ENCODE results near the gene SHROOM3. TPM values are rescaled to one million over a fixed set of nuclear protein-coding genes. Genes with fewer than 3 reads are reported as not detected.

SHROOM3 gene
- 10 to 100 TPM; 18.1 to 21.8 TPM for total RNA-seq
- polyA plus RNA-seq (2013, experiment 1 of 2) = 38.3 TPM
- 34.0 TPM for polyA plus RNA-seq (2013, experiment 2 of 2)
- long read RNA-seq, experiment 1, partial matches to known transcripts = 3 of 4 reads
- long read RNA-seq, experiment 1, other reads (novel, unspliced or antisense) = 1 of 4 reads
- long read RNA-seq, experiment 2, partial matches to known transcripts = 8 of 18 reads
- long read RNA-seq, experiment 2, other reads (novel, unspliced or antisense) = 9 of 18 reads
- long read RNA-seq, experiment 3, partial matches to known transcripts = 9 of 18 reads
- long read RNA-seq, experiment 3, other reads (novel, unspliced or antisense) = 9 of 18 reads
- long read RNA-seq, experiment 4 = 0 reads

GRCh38 chr4:76434901-76435527, at the start of gene SHROOM3:
SHROOM3 (plus strand) TSS chr4:76435229; CDS start chr4:76436053, 824 bp downstream.
- Histone ChIP-seq H3K27me3 (ENCODE audit: control insufficient read depth, insufficient read depth, low read length, poor library complexity, severe bottlenecking) (no peaks in the 10 kb centered on the region), H3K36me3 (ENCODE audit: control insufficient read depth, insufficient read depth, low read length) (no peaks in the 10 kb centered on the region), H3K9me3 (ENCODE audit: control insufficient read depth, low read length) (no peaks in the 10 kb centered on the region), H3K4me3 (ENCODE audit: low read length) (peak within 1 kb of the TSS; percentile 76), H3K9ac (ENCODE audit: extremely low read depth, low read length, poor library complexity, severe bottlenecking) (peak within 1 kb of the TSS; percentile 28), H3K27ac (ENCODE audit: low read depth, low read length) (peak within 1 kb of the TSS; percentile 92), H3K4me1 (ENCODE audit: control insufficient read depth, insufficient read depth, low read length) (peaks cover 11% of the 10 kb centered on the region)
- peak; percentile 64 for DNase-seq
- Mint-ChIP-seq H3K36me3 (ENCODE audit: low read depth) (no peaks in the 10 kb centered on the region), H3K9me3 (no peaks in the 10 kb centered on the region), H3K4me3 (peak within 1 kb of the TSS; percentile 53), H3K27ac (peak within 1 kb of the TSS; percentile 72), H3K4me1 (peaks cover 18% of the 10 kb centered on the region), H3K27me3 (ENCODE audit: insufficient read depth) (no peaks in the 10 kb centered on the region)
- no peak for TF ChIP-seq CTCF (conservative IDR thresholded peaks at IDR 0.05)
- 20 to 30% methylated on average over 5 to 9 of the region's 9 CpGs for WGBS, 2 experiments (ENCODE audit: insufficient coverage in 1 of 2, insufficient read length in 1 of 2)

DNA sequence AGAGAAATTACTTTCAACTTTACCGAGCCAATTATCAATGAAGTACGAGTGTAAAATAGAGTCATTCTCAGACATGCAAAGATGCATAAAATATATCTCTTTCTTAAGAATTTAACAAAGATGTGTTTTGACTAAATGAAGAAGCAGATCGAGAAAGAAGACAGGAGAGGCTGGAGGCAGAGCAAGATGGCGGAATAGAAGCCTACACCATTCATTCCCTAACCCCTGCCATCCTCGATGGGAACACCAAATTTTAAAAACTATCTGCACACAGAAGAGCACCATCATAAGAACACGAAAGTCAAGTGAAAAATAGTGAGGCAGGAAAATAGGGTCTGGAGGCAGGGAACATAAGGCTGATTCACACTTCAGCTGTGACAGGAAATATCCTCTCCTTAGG, 49.1 kb upstream of the SHROOM3 start:
- Histone ChIP-seq H3K36me3 (ENCODE audit: control insufficient read depth, insufficient read depth, low read length) (no peaks in the 10 kb centered on the region), H3K9ac (ENCODE audit: extremely low read depth, low read length, poor library complexity, severe bottlenecking) (no peak overlapping the region), H3K4me1 (ENCODE audit: control insufficient read depth, insufficient read depth, low read length) (no peaks in the 10 kb centered on the region), H3K27me3 (ENCODE audit: control insufficient read depth, insufficient read depth, low read length, poor library complexity, severe bottlenecking) (no peaks in the 10 kb centered on the region), H3K27ac (ENCODE audit: low read depth, low read length) (no peak overlapping the region), H3K9me3 (ENCODE audit: control insufficient read depth, low read length) (no peaks in the 10 kb centered on the region), H3K4me3 (ENCODE audit: low read length) (no peak overlapping the region)
- no peak for DNase-seq
- WGBS, 2 experiments (ENCODE audit: insufficient coverage in 1 of 2, insufficient read length in 1 of 2) = 94% methylated on average over 6 of the region's 6 CpGs; no CpG with 5 or more reads in 1 of the 2 experiments
- Mint-ChIP-seq H3K4me3 (no peak overlapping the region), H3K9me3 (peaks cover 9% of the 10 kb centered on the region), H3K36me3 (ENCODE audit: low read depth) (no peaks in the 10 kb centered on the region), H3K27ac (no peak overlapping the region), H3K27me3 (ENCODE audit: insufficient read depth) (no peaks in the 10 kb centered on the region), H3K4me1 (no peaks in the 10 kb centered on the region)
- TF ChIP-seq CTCF (conservative IDR thresholded peaks at IDR 0.05) = no peak

- H3K27ac ChIP-seq (ENCODE audit: low read depth, low read length) = no peak overlapping the region
- Mint-ChIP-seq H3K9me3 (peaks cover 4% of the 10 kb centered on the region), H3K27me3 (ENCODE audit: insufficient read depth) (no peaks in the 10 kb centered on the region), H3K27ac (no peak overlapping the region), H3K4me3 (no peak overlapping the region), H3K36me3 (ENCODE audit: low read depth) (no peaks in the 10 kb centered on the region), H3K4me1 (no peaks in the 10 kb centered on the region)
- H3K4me1 ChIP-seq (ENCODE audit: control insufficient read depth, insufficient read depth, low read length) = no peaks in the 10 kb centered on the region
- no peaks in the 10 kb centered on the region for H3K27me3 ChIP-seq (ENCODE audit: control insufficient read depth, insufficient read depth, low read length, poor library complexity, severe bottlenecking)
- no peak overlapping the region for H3K9ac ChIP-seq (ENCODE audit: extremely low read depth, low read length, poor library complexity, severe bottlenecking)
- no peak overlapping the region for H3K4me3 ChIP-seq (ENCODE audit: low read length)
- no peak for TF ChIP-seq CTCF (conservative IDR thresholded peaks at IDR 0.05)
- 89 to 97% methylated on average over 4 to 6 of the region's 6 CpGs for WGBS, 2 experiments (ENCODE audit: insufficient coverage in 1 of 2, insufficient read length in 1 of 2)
- H3K36me3 ChIP-seq (ENCODE audit: control insufficient read depth, insufficient read depth, low read length) = no peaks in the 10 kb centered on the region
- DNase-seq = no peak
- no peaks in the 10 kb centered on the region for H3K9me3 ChIP-seq (ENCODE audit: control insufficient read depth, low read length)
Observed at GRCh38 chr4:76386566-76387305, 48.3 kb upstream of the SHROOM3 start.

Measured in endodermal cell (in vitro differentiated cells).